Neural progenitor cell (in vitro differentiated cells): ENCODE results near the gene TOP2A.

Source experiments
- CTCF ChIP-seq: fragments of 200-600 bp; sonication (generic); IDR thresholded peaks from 2 replicates; pipeline ENCODE4 v1.5.1; 2017; ENCODE audit warnings: antibody characterized with exemption, mild to moderate bottlenecking
- EZH2 ChIP-seq: fragments of 200-600 bp; sonication (generic); IDR thresholded peaks from 2 replicates; pipeline ENCODE4 v1.6.1; 2017; ENCODE audit warnings: antibody characterized with exemption, mild to moderate bottlenecking, moderate library complexity
- EZH2phosphoT487 ChIP-seq: fragments of 200-600 bp; sonication (generic); IDR thresholded peaks from 2 replicates; pipeline ENCODE4 v1.6.1; 2017; ENCODE audit warnings: antibody characterized with exemption

- TF ChIP-seq CTCF (no peak), EZH2 (no peak), EZH2phosphoT487 (no peak)
These were observed 68.9 kb downstream of the TOP2A start for GRCh38 chr17:40348562-40349476.
